ENCODE measurements around the gene USP47.

USP47 gene

GRCh38 chr11:11966354-11966741, 124.6 kb downstream of the USP47 start:
- DNase-seq (ENCODE audit: low read depth) = no peak

GRCh38 chr11:11966826-11967668, 125.3 kb downstream of the USP47 start:
- DNase-seq (ENCODE audit: low read depth) = peak; percentile 47

GRCh38 chr11:11967669-11968510, 126.1 kb downstream of the USP47 start:
- no peak for DNase-seq (ENCODE audit: low read depth)

GRCh38 chr11:11968511-11969280, 126.9 kb downstream of the USP47 start:
- DNase-seq (ENCODE audit: low read depth) = no peak

- DNase-seq (ENCODE audit: low read depth) = no peak
Observed at GRCh38 chr11:11969380-11970215, 127.8 kb downstream of the USP47 start.

- no peak for DNase-seq (ENCODE audit: low read depth)
Observed at GRCh38 chr11:11970556-11970955, 128.8 kb downstream of the USP47 start.

- no peak for DNase-seq (ENCODE audit: low read depth)
Observed at GRCh38 chr11:11971906-11972547, 130.3 kb downstream of the USP47 start.

- DNase-seq (ENCODE audit: low read depth) = no peak
Observed at GRCh38 chr11:11972730-11973341, 131.1 kb downstream of the USP47 start.

GRCh38 chr11:11973361-11973800, 131.6 kb downstream of the USP47 start:
- no peak for DNase-seq (ENCODE audit: low read depth)

- DNase-seq (ENCODE audit: low read depth) = no peak
Observed at GRCh38 chr11:11973866-11974265, 132.1 kb downstream of the USP47 start.

GRCh38 chr11:11975201-11976092, 133.7 kb downstream of the USP47 start:
- no peak for DNase-seq (ENCODE audit: low read depth)

GRCh38 chr11:11976481-11977127, 134.8 kb downstream of the USP47 start:
- no peak for DNase-seq (ENCODE audit: low read depth)

GRCh38 chr11:11977206-11977938, 135.6 kb downstream of the USP47 start:
- DNase-seq (ENCODE audit: low read depth) = no peak

GRCh38 chr11:11978098-11978637, 136.4 kb downstream of the USP47 start:
- no peak for DNase-seq (ENCODE audit: low read depth)

GRCh38 chr11:11978792-11979487, 137.2 kb downstream of the USP47 start:
- DNase-seq (ENCODE audit: low read depth) = no peak

GRCh38 chr11:11979488-11980117, 137.8 kb downstream of the USP47 start:
- DNase-seq (ENCODE audit: low read depth) = no peak

- no peak for DNase-seq (ENCODE audit: low read depth)
Observed at GRCh38 chr11:11980200-11980599, 138.4 kb downstream of the USP47 start.

Measured in activated T-helper 9 cell treated with anti-CD3 and anti-CD28 coated beads, Interleukin-2, amount 50 U/mL, for 16 hours (primary cell).